Ectodermal cell (in vitro differentiated cells): ENCODE data around the gene GULP1.

Source experiments
- H3K27ac ChIP-seq: 2 replicates; pipeline ENCODE4 v1.7.0; 2013; ENCODE audit warnings: mild to moderate bottlenecking, low read depth, low read length; ENCODE audit not compliant: insufficient read depth, poor library complexity, severe bottlenecking
- H3K27me3 ChIP-seq: 2 replicates; pipeline ENCODE4 v1.7.0; 2013; ENCODE audit warnings: mild to moderate bottlenecking, low read length; ENCODE audit not compliant: insufficient read depth, control insufficient read depth, poor library complexity, severe bottlenecking
- H3K36me3 ChIP-seq: one replicate; pipeline ENCODE4 v1.7.0; 2013; ENCODE audit warnings: low read length; ENCODE audit not compliant: control insufficient read depth, insufficient read depth
- H3K4me1 ChIP-seq: one replicate; pipeline ENCODE4 v1.7.0; 2013; ENCODE audit warnings: low read length; ENCODE audit not compliant: control insufficient read depth, insufficient read depth
- H3K4me3 ChIP-seq: 2 replicates; pipeline ENCODE4 v1.7.0; 2013; ENCODE audit warnings: low read depth, low read length, control low read depth; ENCODE audit not compliant: insufficient read depth
- H3K9me3 ChIP-seq: 2 replicates; pipeline ENCODE4 v1.7.0; 2013; ENCODE audit warnings: mild to moderate bottlenecking, low read length, moderate library complexity; ENCODE audit not compliant: control insufficient read depth
- WGBS, 2 experiments: methylation state at CpG; one replicate each; pipeline ENCODE4 v1.1.7; 2013; ENCODE audit warnings: missing lambda C conversion rate in 2 of 2; 5-methylcytosine and 5-hydroxymethylcytosine counted together

The GULP1 gene

GRCh38 chr2:188437537-188437936 is 145.9 kb downstream of the GULP1 start:
- Histone ChIP-seq H3K4me3 (no peak overlapping the region), H3K4me1 (no peaks in the 10 kb centered on the region), H3K36me3 (no peaks in the 10 kb centered on the region), H3K9me3 (no peaks in the 10 kb centered on the region), H3K27me3 (no peaks in the 10 kb centered on the region), H3K27ac (no peak overlapping the region)
- WGBS, 2 experiments, result 90 to 95% methylated on average over 3 of the region's 3 CpGs

- no peak overlapping the region for H3K4me3 ChIP-seq
- H3K27me3 ChIP-seq, result no peaks in the 10 kb centered on the region
- H3K27ac ChIP-seq, result no peak overlapping the region
- H3K36me3 ChIP-seq, result no peaks in the 10 kb centered on the region
- H3K4me1 ChIP-seq, result no peaks in the 10 kb centered on the region
- H3K9me3 ChIP-seq, result no peaks in the 10 kb centered on the region
Measured at GRCh38 chr2:188439986-188440385, 148.3 kb downstream of the GULP1 start.

GRCh38 chr2:188440849-188441248 is 149.2 kb downstream of the GULP1 start:
- no peaks in the 10 kb centered on the region for H3K27me3 ChIP-seq
- WGBS, 2 experiments, result 86 to 100% methylated on average over 3 of the region's 3 CpGs
- H3K27ac ChIP-seq, result peak overlapping the region; percentile 17
- H3K4me1 ChIP-seq, result no peaks in the 10 kb centered on the region
- no peaks in the 10 kb centered on the region for H3K9me3 ChIP-seq
- H3K4me3 ChIP-seq, result no peak overlapping the region
- H3K36me3 ChIP-seq, result no peaks in the 10 kb centered on the region

GRCh38 chr2:188441288-188441947 is 149.7 kb downstream of the GULP1 start:
- Histone ChIP-seq H3K27ac (peak overlapping the region; percentile 17), H3K9me3 (no peaks in the 10 kb centered on the region), H3K27me3 (no peaks in the 10 kb centered on the region), H3K4me1 (no peaks in the 10 kb centered on the region), H3K4me3 (no peak overlapping the region), H3K36me3 (no peaks in the 10 kb centered on the region)
- WGBS, 2 experiments, result 92% methylated on average over 1 of the region's 1 CpG; no CpG with 5 or more reads in 1 of the 2 experiments

GRCh38 chr2:188443207-188443606 is 151.5 kb downstream of the GULP1 start:
- Histone ChIP-seq H3K27ac (no peak overlapping the region), H3K36me3 (no peaks in the 10 kb centered on the region), H3K9me3 (no peaks in the 10 kb centered on the region), H3K4me3 (no peak overlapping the region), H3K4me1 (no peaks in the 10 kb centered on the region), H3K27me3 (no peaks in the 10 kb centered on the region)
- WGBS, 2 experiments, result 86 to 93% methylated on average over 2 of the region's 3 CpGs

DNA sequence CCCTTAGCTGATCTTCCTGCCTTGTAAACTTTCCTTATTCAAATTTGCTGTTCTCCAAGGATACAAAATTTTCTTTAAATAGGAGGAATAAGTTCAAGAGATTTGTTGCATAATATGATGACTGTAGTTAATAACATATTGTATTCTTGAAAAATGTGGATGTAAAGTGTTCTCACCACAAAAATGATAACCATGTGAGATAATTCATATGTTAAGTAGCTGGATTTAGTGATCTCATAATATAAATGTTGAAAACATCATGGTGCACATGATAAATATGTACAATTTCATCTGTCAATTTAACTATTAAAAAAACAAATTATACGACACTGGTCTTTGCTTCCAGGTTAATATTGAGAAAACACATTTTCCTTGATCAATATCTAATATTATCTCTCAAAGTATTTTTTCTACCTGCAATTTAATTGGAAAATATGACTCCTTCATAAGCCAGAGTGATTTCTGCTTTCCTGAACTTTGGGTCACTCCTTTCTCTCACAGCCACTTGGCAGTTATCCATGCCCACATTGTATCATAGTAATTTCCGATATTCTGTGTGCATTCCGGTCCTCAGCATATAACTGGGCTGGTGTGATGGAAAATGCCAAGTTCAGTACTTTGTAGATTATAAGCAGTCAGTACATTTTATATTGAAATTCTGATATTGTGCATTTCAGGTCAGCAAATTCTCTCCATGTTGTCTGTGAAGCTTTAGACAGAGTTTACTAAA is 152.6 kb downstream of the GULP1 start:
- no peaks in the 10 kb centered on the region for H3K9me3 ChIP-seq
- no peaks in the 10 kb centered on the region for H3K4me1 ChIP-seq
- no peak overlapping the region for H3K4me3 ChIP-seq
- no peaks in the 10 kb centered on the region for H3K36me3 ChIP-seq
- H3K27ac ChIP-seq, result no peak overlapping the region
- 94 to 100% methylated on average over 3 of the region's 3 CpGs for WGBS, 2 experiments
- H3K27me3 ChIP-seq, result no peaks in the 10 kb centered on the region

DNA sequence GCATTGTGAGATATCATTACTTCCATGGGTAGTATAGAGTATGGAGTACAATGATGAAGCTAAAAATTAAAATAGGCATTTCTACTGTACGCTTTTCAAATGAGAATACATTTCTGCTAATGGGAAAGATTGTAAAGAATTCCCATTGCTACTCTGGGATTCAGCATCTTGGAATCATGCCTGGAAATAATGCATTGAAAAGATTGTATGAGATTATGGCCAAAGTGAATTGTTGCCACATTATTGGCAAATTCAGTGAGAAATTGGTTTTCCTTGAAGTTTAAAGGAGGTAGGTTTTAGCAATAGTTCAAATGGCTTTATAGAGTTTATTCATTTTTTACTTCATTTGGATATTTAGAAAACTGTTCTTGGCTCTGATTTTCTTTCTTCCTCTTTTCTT is 157.9 kb downstream of the GULP1 start:
- Histone ChIP-seq H3K4me3 (no peak overlapping the region), H3K4me1 (no peaks in the 10 kb centered on the region), H3K27me3 (no peaks in the 10 kb centered on the region), H3K27ac (no peak overlapping the region), H3K9me3 (no peaks in the 10 kb centered on the region), H3K36me3 (peaks cover 10% of the 10 kb centered on the region)
- 96 to 100% methylated on average over 1 of the region's 1 CpG for WGBS, 2 experiments

GRCh38 chr2:188449971-188450370 is 158.3 kb downstream of the GULP1 start:
- Histone ChIP-seq H3K4me3 (no peak overlapping the region), H3K27ac (no peak overlapping the region), H3K36me3 (peaks cover 13% of the 10 kb centered on the region), H3K4me1 (no peaks in the 10 kb centered on the region), H3K9me3 (no peaks in the 10 kb centered on the region), H3K27me3 (no peaks in the 10 kb centered on the region)

- 89 to 91% methylated on average over 2 of the region's 2 CpGs for WGBS, 2 experiments
- no peaks in the 10 kb centered on the region for H3K9me3 ChIP-seq
- no peaks in the 10 kb centered on the region for H3K4me1 ChIP-seq
- H3K4me3 ChIP-seq, result no peak overlapping the region
- no peak overlapping the region for H3K27ac ChIP-seq
- H3K36me3 ChIP-seq, result peaks cover 13% of the 10 kb centered on the region
- no peaks in the 10 kb centered on the region for H3K27me3 ChIP-seq
Measured at GRCh38 chr2:188450732-188451483, 159.2 kb downstream of the GULP1 start.

DNA sequence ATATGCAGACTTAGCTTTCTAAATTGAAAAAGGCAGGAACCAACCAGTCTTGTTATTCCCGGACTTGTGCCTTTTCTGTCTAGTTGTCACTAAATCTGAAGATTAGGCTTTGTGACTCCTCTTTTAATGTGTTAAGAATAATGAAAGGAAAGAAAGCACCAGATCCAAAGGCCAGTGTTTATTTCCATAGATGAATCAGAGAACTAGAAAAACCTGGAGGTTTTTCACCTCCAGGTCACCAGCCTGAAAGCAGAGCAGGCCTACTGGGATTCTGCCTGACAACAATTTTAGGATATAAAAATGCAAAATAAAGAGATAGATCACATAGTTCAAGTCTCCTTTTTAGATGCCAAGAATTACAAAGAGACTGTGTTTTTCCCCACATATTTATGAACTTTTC is 160.4 kb downstream of the GULP1 start:
- no peak overlapping the region for H3K4me3 ChIP-seq
- no peak overlapping the region for H3K27ac ChIP-seq
- WGBS, 2 experiments, result 96 to 100% methylated on average over 1 of the region's 1 CpG
- peaks cover 13% of the 10 kb centered on the region for H3K36me3 ChIP-seq
- no peaks in the 10 kb centered on the region for H3K9me3 ChIP-seq
- H3K27me3 ChIP-seq, result no peaks in the 10 kb centered on the region
- no peaks in the 10 kb centered on the region for H3K4me1 ChIP-seq
